HepG2 (cell line): ENCODE measurements around the gene IQGAP2. TPM values are rescaled to one million over a fixed set of nuclear protein-coding genes. Genes with fewer than 3 reads are reported as not detected.

Source experiments
- ATAC-seq: fragments of 200-7000 bp; cut with Tn5 transposase; 3 replicates; pipeline ENCODE4 v1.9.1; 2020; ENCODE audit warnings: mild to moderate bottlenecking, moderate library complexity
- BruUV-seq: library from RNA; stranded (reverse); fragments of 400-500 nt; replicated peaks from 2 replicates; lab custom pipeline; 2021; lab: Mats Ljungman, UMichigan
- CTCF ChIA-PET: fragments of 300-600 bp; formaldehyde crosslinking; extraction: SDS; loops from one replicate; lab custom pipeline; 2021; ENCODE audit warnings: low total read pairs, inconsistent platforms, low intra/inter-chr PET ratio; lab: Yijun Ruan, JAX
- POLR2A ChIA-PET: fragments of 350-600 bp; sonication (Branson Sonifier 250); formaldehyde crosslinking; loops from one replicate; lab custom pipeline; 2020; ENCODE audit warnings: antibody characterized with exemption, inconsistent platforms; lab: Yijun Ruan, JAX
- DNase-seq: peaks from one replicate; pipeline ENCODE4 v3.0.0-alpha.2; 2015; ENCODE audit warnings: low spot score
- FAIRE-seq: peaks from 3 replicates; lab custom pipeline; 2011; peaks lifted over from hg19 to GRCh38; lab: Jason Lieb, UNC
- H2AFZ ChIP-seq: one replicate; pipeline ENCODE4 v1.6.1; 2011; ENCODE audit warnings: low read length, inconsistent platforms
- H3K27ac ChIP-seq: fragments of 300-600 bp; 3 replicates; pipeline ENCODE4 v1.8.0; 2011; ENCODE audit warnings: mixed run types, mild to moderate bottlenecking, mixed read lengths, low read length, inconsistent platforms; ENCODE audit not compliant: insufficient read depth; ENCODE audit errors: extremely low read length
- H3K27me3 ChIP-seq, 2 experiments: fragments of 200-600 bp in 1 of 2; 2 replicates in 1 of 2; 3 replicates in 1 of 2; pipeline versions ENCODE4 v1.6.0 to v1.8.0; 2011; ENCODE audit warnings: low read length in 2 of 2, mild to moderate bottlenecking in 2 of 2, moderate library complexity in 2 of 2, inconsistent platforms in 1 of 2; ENCODE audit not compliant: insufficient read depth in 2 of 2, control insufficient read depth in 1 of 2
- H3K36me3 ChIP-seq, 2 experiments: fragments of 200-600 bp in 1 of 2; replicated peaks in 1 of 2; 2 replicates in 1 of 2; 3 replicates in 1 of 2; pipeline versions ENCODE4 v1.5.1 to v1.8.0; 2011; ENCODE audit warnings: low read length in 2 of 2, inconsistent platforms in 1 of 2; ENCODE audit not compliant: insufficient read depth in 2 of 2, control insufficient read depth in 1 of 2
- H3K4me1 ChIP-seq: 2 replicates; pipeline ENCODE4 v1.5.1; 2012; ENCODE audit warnings: low read length, inconsistent platforms; ENCODE audit not compliant: insufficient read depth
- H3K4me2 ChIP-seq: 2 replicates; pipeline ENCODE4 v1.6.0; 2011; ENCODE audit warnings: low read depth, low read length, inconsistent platforms
- H3K4me3 ChIP-seq, 3 experiments: fragments of 200-600 bp in 1 of 3; sonication (generic), shearing (Covaris generic) in 1 of 3; replicated peaks in 1 of 3; 2 replicates each; pipeline ENCODE4 v1.5.1; 2011 to 2016; ENCODE audit warnings: low read length in 3 of 3, inconsistent platforms in 2 of 3, low read depth in 2 of 3, mild to moderate bottlenecking in 2 of 3, control low read depth in 1 of 3, mixed read lengths in 1 of 3; ENCODE audit not compliant: insufficient read depth in 1 of 3
- H3K79me2 ChIP-seq: one replicate; pipeline ENCODE4 v1.6.1; 2011; ENCODE audit warnings: low read length, inconsistent platforms; ENCODE audit not compliant: insufficient read depth
- H3K9ac ChIP-seq: 2 replicates; pipeline ENCODE4 v1.6.0; 2011; ENCODE audit warnings: mild to moderate bottlenecking, low read depth, low read length, inconsistent platforms; ENCODE audit not compliant: insufficient read depth
- H3K9me3 ChIP-seq: 2 replicates; pipeline ENCODE4 v1.5.1; 2012; ENCODE audit warnings: mild to moderate bottlenecking, low read length
- H4K20me1 ChIP-seq: 2 replicates; pipeline ENCODE4 v1.6.0; 2011; ENCODE audit warnings: inconsistent platforms, mild to moderate bottlenecking, low read length, moderate library complexity; ENCODE audit not compliant: insufficient read depth
- CEBPG ChIP-seq: IDR thresholded peaks from 2 replicates; pipeline ENCODE4 v1.6.1; 2016
- FOSL2 ChIP-seq: sonication (generic); formaldehyde crosslinking; IDR thresholded peaks from 2 replicates; pipeline ENCODE4 v1.4.0; 2020; ENCODE audit warnings: missing genetic modification reagents
- NFRKB ChIP-seq: fragments of 450-650 bp; IDR thresholded peaks from 2 replicates; pipeline ENCODE4 v1.6.1; 2017
- NONO ChIP-seq, 2 experiments: fragments of 450-650 bp in 1 of 2; sonication (generic) in 1 of 2; formaldehyde crosslinking in 1 of 2; IDR thresholded peaks in 1 of 2; conservative IDR thresholded peaks in 1 of 2; 2 replicates each; pipeline versions ENCODE4 v1.6.1 to v1.8.0; 2017 to 2022; ENCODE audit warnings: mild to moderate bottlenecking in 1 of 2, missing genetic modification reagents in 1 of 2, moderate library complexity in 1 of 2
- PAX8 ChIP-seq: sonication (generic); formaldehyde crosslinking; IDR thresholded peaks from 2 replicates; pipeline ENCODE4 v1.8.0; 2022; ENCODE audit warnings: mild to moderate bottlenecking, missing genetic modification reagents, borderline replicate concordance
- REST ChIP-seq, 2 experiments: IDR thresholded peaks; 2 replicates each; pipeline ENCODE4 v1.6.1; 2011 to 2012; ENCODE audit warnings: low read length in 2 of 2, borderline replicate concordance in 1 of 2, low read depth in 1 of 2, mild to moderate bottlenecking in 1 of 2, moderate library complexity in 1 of 2
- ZFP36L2 ChIP-seq: sonication (generic); formaldehyde crosslinking; IDR thresholded peaks from 2 replicates; pipeline ENCODE4 v1.4.0; 2020; ENCODE audit warnings: missing genetic modification reagents
- ZNF292 ChIP-seq: sonication (generic); formaldehyde crosslinking; IDR thresholded peaks from 2 replicates; pipeline ENCODE4 v1.8.1; 2022; ENCODE audit warnings: mild to moderate bottlenecking, low read depth, missing genetic modification reagents, borderline replicate concordance
- ZNF34 ChIP-seq: sonication (generic); formaldehyde crosslinking; IDR thresholded peaks from 2 replicates; pipeline ENCODE4 v1.4.0; 2020; ENCODE audit warnings: mild to moderate bottlenecking, missing genetic modification reagents, borderline replicate concordance
- ZNF468 ChIP-seq: sonication (generic); formaldehyde crosslinking; IDR thresholded peaks from 2 replicates; pipeline ENCODE4 v1.8.0; 2022; ENCODE audit warnings: mild to moderate bottlenecking, moderate library complexity, missing genetic modification reagents
- ZNF512 ChIP-seq: sonication (generic); formaldehyde crosslinking; IDR thresholded peaks from 2 replicates; pipeline ENCODE4 v1.4.0; 2020; ENCODE audit warnings: mild to moderate bottlenecking, missing genetic modification reagents
- ZNF687 ChIP-seq: sonication (generic); formaldehyde crosslinking; IDR thresholded peaks from 2 replicates; pipeline ENCODE4 v1.5.1; 2020; ENCODE audit warnings: mild to moderate bottlenecking, missing genetic modification reagents, moderate library complexity
- WGBS: methylation state at CpG from one replicate; pipeline ENCODE4 v1.1.6; 2017; ENCODE audit warnings: low lambda C conversion rate; 5-methylcytosine and 5-hydroxymethylcytosine counted together
- in situ Hi-C: cut with HindIII; loops from 2 replicates; pipeline ENCODE4 v1.10.0; 2017; ENCODE audit warnings: low pct_unique_long_range_greater_than_20kb; ENCODE audit not compliant: extremely low pct_ligation_motif_present
- intact Hi-C: fragments of 100-400 bp; cut with micrococcal nuclease; formaldehyde crosslinking; loops from one replicate; pipeline ENCODE4 v1.10.0; 2022; ENCODE audit not compliant: unreplicated experiment
- polyA plus RNA-seq, 8 experiments: library from polyadenylated mRNA; depleted of rRNA in 3 of 8; stranded (reverse) in 7 of 8; unstranded in 1 of 8; fragments of >200 nt; fragmentation: Illumina TruSeq in 4 of 8; extraction: Trizol in 4 of 8; gene quantifications; 2 replicates each; pipeline versions ENCODE4 v1.2.1 to v1.2.3, GENCODE V29; 2011 to 2016; ENCODE audit warnings: low read depth in 4 of 8, missing spikeins in 1 of 8, mixed read lengths in 1 of 8; ENCODE audit not compliant: insufficient read depth in 1 of 8
- total RNA-seq, 5 experiments: library from RNA; depleted of rRNA; stranded (reverse); fragments of >200 nt; fragmentation: Illumina TruSeq; extraction: Trizol; gene quantifications; 2 replicates each; pipeline ENCODE4 v1.2.3, GENCODE V29; 2016; ENCODE audit warnings: low read depth in 1 of 5

Gene IQGAP2
- total and polyA plus RNA-seq, 2 of the 13 experiments (the other 11 are each of a cell fraction or from before 2014, with no cell fraction given) = 35.2 to 83.3 TPM

GRCh38 chr5:76455531-76456133 is 52.5 kb downstream of the IQGAP2 start:
- ATAC-seq (no peak), DNase-seq (no peak), FAIRE-seq (no peak)
- H3K27ac ChIP-seq = no peak overlapping the region
- no peaks in the 10 kb centered on the region for H3K36me3 ChIP-seq
- no TSS peak for BruUV-seq
- no peak overlapping the region for H3K9ac ChIP-seq
- H2AFZ ChIP-seq = no peak overlapping the region
- intact Hi-C loops (loop anchor here (5.0 kb wide), 1 partner anchor 53 kb away; the partner anchor contains the start of gene IQGAP2), in situ Hi-C loops (loop anchor here (5.0 kb wide), 1 partner anchor 53 kb away; the partner anchor contains the start of gene IQGAP2)
- H3K27me3 ChIP-seq = no peaks in the 10 kb centered on the region; a peak in 1 of 5 replicates
- ChIA-PET CTCF (no interaction called here), POLR2A (no interaction called here)
- H4K20me1 ChIP-seq = 0 out of 2 replicates have a peak, but pooled peaks cover 2% of the 10 kb centered on the region
- 79% methylated on average over 4 of the region's 4 CpGs for WGBS
- H3K79me2 ChIP-seq = peaks cover 47% of the 10 kb centered on the region
- H3K4me2 ChIP-seq = no peak overlapping the region
- H3K4me3 ChIP-seq = no peak overlapping the region
- peaks cover 45% of the 10 kb centered on the region for H3K4me1 ChIP-seq
- no peaks in the 10 kb centered on the region for H3K9me3 ChIP-seq
- TF ChIP-seq ZNF34 (CRISPR knock-in tag) (no peak), ZNF687 (no peak), PAX8 (no peak), FOSL2 (CRISPR knock-in tag) (no peak), ZNF512 (CRISPR knock-in tag) (no peak), NONO (IDR thresholded peaks at IDR 0.05) (no peak), NONO (CRISPR knock-in tag; conservative IDR thresholded peaks at IDR 0.05) (no peak), REST (IDR thresholded peaks at IDR 0.05; ENCODE audit: borderline replicate concordance in 1 of 2, low read depth in 1 of 2, low read length in 2 of 2) (no peak), ZNF468 (CRISPR knock-in tag) (no peak), CEBPG (CRISPR knock-in tag) (no peak), ZFP36L2 (no peak), NFRKB (no peak), ZNF292 (CRISPR knock-in tag) (no peak)
